HG03469 (cell line): ENCODE measurements around the gene LRIT2.
A peak's percentile ranks its signal among the peaks of the same experiment; 100 is the strongest.

Experiments used
- ATAC-seq: cut with Tn5 transposase; IDR thresholded peaks from one replicate; pipeline ENCODE4 v1.9.1; 2021; ENCODE audit warnings: mild to moderate bottlenecking, moderate library complexity, moderate number of reproducible peaks; ENCODE audit not compliant: unreplicated experiment

Gene LRIT2

GRCh38 chr10:84225427-84226173, at the start of gene LRIT2:
LRIT2 (minus strand) TSS chr10:84225544; CDS start chr10:84225520, 24 bp downstream.
- ATAC-seq = no peak

GRCh38 chr10:84270708-84271107, 45.4 kb upstream of the LRIT2 start:
- no peak for ATAC-seq

GRCh38 chr10:84269773-84270172, 44.4 kb upstream of the LRIT2 start:
- ATAC-seq = no peak

- no peak for ATAC-seq
These were observed 43.8 kb upstream of the LRIT2 start for GRCh38 chr10:84269162-84269561.

GRCh38 chr10:84267503-84268126, 42.3 kb upstream of the LRIT2 start:
- ATAC-seq = peak; percentile 57

GRCh38 chr10:84265418-84265817, 40.1 kb upstream of the LRIT2 start:
- no peak for ATAC-seq

- peak; percentile 90 for ATAC-seq
These were observed 39.3 kb upstream of the LRIT2 start for GRCh38 chr10:84264611-84265141.

- no peak for ATAC-seq
These were observed 38.4 kb upstream of the LRIT2 start for GRCh38 chr10:84263716-84264115.

GRCh38 chr10:84262190-84262956, 37.0 kb upstream of the LRIT2 start:
- ATAC-seq = no peak

- ATAC-seq = no peak
These were observed 36.0 kb upstream of the LRIT2 start for GRCh38 chr10:84261236-84261915.

- no peak for ATAC-seq
These were observed 32.8 kb upstream of the LRIT2 start for GRCh38 chr10:84258034-84258695.

GRCh38 chr10:84257343-84258020, 32.1 kb upstream of the LRIT2 start:
- no peak for ATAC-seq

GRCh38 chr10:84256510-84257342, 31.4 kb upstream of the LRIT2 start:
- ATAC-seq = no peak

GRCh38 chr10:84254552-84255478, 29.5 kb upstream of the LRIT2 start:
- no peak for ATAC-seq

- ATAC-seq = no peak
These were observed 23.4 kb upstream of the LRIT2 start for GRCh38 chr10:84248794-84249193.

GRCh38 chr10:84247496-84247895, 22.2 kb upstream of the LRIT2 start:
- no peak for ATAC-seq

GRCh38 chr10:84244651-84245270, 19.4 kb upstream of the LRIT2 start, which contains the start of gene RGR:
RGR (plus strand) TSS chr10:84245053; CDS start chr10:84245091, 38 bp downstream.
- no peak for ATAC-seq
